ENCODE results near the gene INHBE.
"Not testable (repeated sequence)": the region's sequence is repeated elsewhere in the genome, so short reads cannot be mapped to it uniquely, and the experiment has no call there.

Gene INHBE

GRCh38 chr12:57475271-57476161 is 20.4 kb downstream of the INHBE start:
- DNase-seq (ENCODE audit: low read depth), result peak; percentile 40

GRCh38 chr12:57476162-57476992 is 21.3 kb downstream of the INHBE start:
- DNase-seq (ENCODE audit: low read depth), result no peak

- no peak for DNase-seq (ENCODE audit: low read depth)
Observed at GRCh38 chr12:57476993-57477709, 22.0 kb downstream of the INHBE start.

- peak; percentile 39 for DNase-seq (ENCODE audit: low read depth)
Observed at GRCh38 chr12:57477710-57478681, 22.9 kb downstream of the INHBE start.

- DNase-seq (ENCODE audit: low read depth), result no peak
Observed at GRCh38 chr12:57479043-57479375, 23.9 kb downstream of the INHBE start.

GRCh38 chr12:57479376-57480115 is 24.4 kb downstream of the INHBE start, which contains the start of gene ARHGAP9:
Gene ARHGAP9, minus strand, starts transcription at chr12:57479866. Its CDS starts 460 bp downstream, at chr12:57479406.
- DNase-seq (ENCODE audit: low read depth), result peak; percentile 29

GRCh38 chr12:57481671-57482070 is 26.6 kb downstream of the INHBE start:
- no peak for DNase-seq (ENCODE audit: low read depth)

- peak; percentile 35 for DNase-seq (ENCODE audit: low read depth)
Observed at GRCh38 chr12:57483466-57483865, 28.4 kb downstream of the INHBE start.

- no peak for DNase-seq (ENCODE audit: low read depth)
Observed at GRCh38 chr12:57485695-57486094, 30.6 kb downstream of the INHBE start.

GRCh38 chr12:57487055-57487596 is 32.0 kb downstream of the INHBE start:
- DNase-seq (ENCODE audit: low read depth), result no peak

- DNase-seq (ENCODE audit: low read depth), result peak; percentile 98
Observed at GRCh38 chr12:57487597-57488401, 32.7 kb downstream of the INHBE start, which contains the start of gene MARS1. Gene MARS1, plus strand, starts transcription at chr12:57488068. Its CDS starts 23 bp downstream, at chr12:57488091.

- DNase-seq (ENCODE audit: low read depth), result peak; percentile 15
Observed at GRCh38 chr12:57488402-57489156, 33.5 kb downstream of the INHBE start.

GRCh38 chr12:57489157-57489641 is 34.1 kb downstream of the INHBE start:
- peak; percentile 60 for DNase-seq (ENCODE audit: low read depth)

- DNase-seq (ENCODE audit: low read depth), result no peak
Observed at GRCh38 chr12:57490126-57490525, 35.0 kb downstream of the INHBE start.

- peak; percentile 36 for DNase-seq (ENCODE audit: low read depth)
Observed at GRCh38 chr12:57491393-57492280, 36.5 kb downstream of the INHBE start.

- DNase-seq (ENCODE audit: low read depth), result not testable (repeated sequence)
Observed at GRCh38 chr12:57495051-57495701, 40.1 kb downstream of the INHBE start.

- no peak for DNase-seq (ENCODE audit: low read depth)
Observed at GRCh38 chr12:57496822-57497221, 41.7 kb downstream of the INHBE start.
